ENCODE measurements around the gene TMEM178A.

The TMEM178A gene

DNA sequence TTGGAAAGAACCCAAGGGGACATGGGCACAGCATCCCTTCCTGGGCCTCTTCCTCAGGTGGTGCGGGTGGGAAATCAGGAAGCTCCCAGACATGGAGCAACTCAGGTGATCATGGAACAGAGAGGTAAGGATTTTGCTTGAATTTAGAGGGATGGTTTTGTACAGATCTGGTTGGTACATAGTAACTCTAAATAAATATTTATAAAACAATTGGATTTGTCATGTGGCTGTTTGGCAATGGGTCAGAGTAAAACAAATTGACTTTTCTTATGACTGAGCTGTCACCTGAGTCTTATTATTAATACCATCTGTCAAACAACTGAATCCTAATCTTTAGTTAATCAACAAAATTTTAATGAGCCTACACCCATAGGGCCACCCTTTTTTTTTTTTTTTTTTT is 19.4 kb upstream of the TMEM178A start:
- no peaks in the 10 kb centered on the region for H3K9me2 ChIP-seq (replicated peaks; ENCODE audit: insufficient read depth, low read length)
- no peak overlapping the region for H3K9ac ChIP-seq (ENCODE audit: low read length)
- no peaks in the 10 kb centered on the region for H3K27me3 ChIP-seq (replicated peaks; ENCODE audit: insufficient read depth, low read length)
- H3K9me3 ChIP-seq (replicated peaks; ENCODE audit: insufficient read depth, low read length) = no peaks in the 10 kb centered on the region
- no peak overlapping the region for H3K4me3 ChIP-seq (ENCODE audit: low read length)
- H3K36me3 ChIP-seq (replicated peaks; ENCODE audit: insufficient read depth, low read length) = no peaks in the 10 kb centered on the region
- H4K20me1 ChIP-seq (ENCODE audit: insufficient read depth, low read length) = no peaks in the 10 kb centered on the region
- H3K4me2 ChIP-seq (ENCODE audit: low read depth, low read length) = no peak overlapping the region
- no peaks in the 10 kb centered on the region for H3K4me1 ChIP-seq (ENCODE audit: low read length)
- TF ChIP-seq EZH2 (optimal IDR thresholded peaks at IDR 0.05; ENCODE audit: low read depth, low read length) = no peak
- TF ChIP-seq, protein P1, sequence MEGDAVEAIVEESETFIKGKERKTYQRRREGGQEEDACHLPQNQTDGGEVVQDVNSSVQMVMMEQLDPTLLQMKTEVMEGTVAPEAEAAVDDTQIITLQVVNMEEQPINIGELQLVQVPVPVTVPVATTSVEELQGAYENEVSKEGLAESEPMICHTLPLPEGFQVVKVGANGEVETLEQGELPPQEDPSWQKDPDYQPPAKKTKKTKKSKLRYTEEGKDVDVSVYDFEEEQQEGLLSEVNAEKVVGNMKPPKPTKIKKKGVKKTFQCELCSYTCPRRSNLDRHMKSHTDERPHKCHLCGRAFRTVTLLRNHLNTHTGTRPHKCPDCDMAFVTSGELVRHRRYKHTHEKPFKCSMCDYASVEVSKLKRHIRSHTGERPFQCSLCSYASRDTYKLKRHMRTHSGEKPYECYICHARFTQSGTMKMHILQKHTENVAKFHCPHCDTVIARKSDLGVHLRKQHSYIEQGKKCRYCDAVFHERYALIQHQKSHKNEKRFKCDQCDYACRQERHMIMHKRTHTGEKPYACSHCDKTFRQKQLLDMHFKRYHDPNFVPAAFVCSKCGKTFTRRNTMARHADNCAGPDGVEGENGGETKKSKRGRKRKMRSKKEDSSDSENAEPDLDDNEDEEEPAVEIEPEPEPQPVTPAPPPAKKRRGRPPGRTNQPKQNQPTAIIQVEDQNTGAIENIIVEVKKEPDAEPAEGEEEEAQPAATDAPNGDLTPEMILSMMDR (IDR thresholded peaks at IDR 0.05; ENCODE audit: low read length) = no peak
- TF ChIP-seq EZH2phosphoT487 (IDR thresholded peaks at IDR 0.05; ENCODE audit: low read length) = no peak
- H3K79me2 ChIP-seq (ENCODE audit: low read length) = no peaks in the 10 kb centered on the region
- H2AFZ ChIP-seq (ENCODE audit: low read length) = no peak overlapping the region
- H3K27ac ChIP-seq (ENCODE audit: low read length) = no peak overlapping the region
- no peak for DNase-seq
- H3F3A ChIP-seq (ENCODE audit: insufficient read depth, low read length) = no peaks in the 10 kb centered on the region

DNA sequence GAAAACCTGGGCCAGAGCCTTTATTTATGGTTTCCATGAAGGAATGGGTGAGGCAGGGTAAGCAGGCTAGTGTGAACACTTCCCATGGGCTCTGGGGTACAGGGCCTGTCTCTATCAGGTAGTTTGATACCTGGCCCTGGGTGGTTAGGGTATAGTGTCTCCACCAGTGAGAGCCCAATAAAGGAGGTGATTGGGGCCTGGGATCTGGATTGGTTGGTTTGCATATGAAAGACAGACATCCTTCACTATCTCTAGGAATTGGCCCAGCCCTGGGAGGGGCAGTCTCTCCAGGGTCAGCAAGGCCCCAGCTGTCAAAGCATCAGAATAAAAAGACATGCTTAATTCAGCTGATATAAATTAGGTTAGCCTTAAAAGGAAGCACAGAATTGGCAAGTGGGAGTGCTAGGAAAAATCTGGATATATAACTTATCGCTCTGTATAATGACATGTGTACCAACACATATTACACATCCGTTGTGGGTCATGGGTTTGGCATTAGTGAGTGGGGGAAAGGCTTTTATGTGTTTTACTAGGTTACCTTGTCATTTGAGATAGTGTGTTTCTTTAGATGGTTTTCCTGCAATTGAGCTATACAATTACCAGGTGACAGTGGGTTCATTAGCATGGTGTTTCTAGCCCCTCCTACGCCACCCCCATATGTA is 18.5 kb upstream of the TMEM178A start:
- H2AFZ ChIP-seq (ENCODE audit: low read length) = no peak overlapping the region
- H4K20me1 ChIP-seq (ENCODE audit: insufficient read depth, low read length) = no peaks in the 10 kb centered on the region
- H3K4me1 ChIP-seq (ENCODE audit: low read length) = no peaks in the 10 kb centered on the region
- no peak for DNase-seq
- TF ChIP-seq EZH2 (optimal IDR thresholded peaks at IDR 0.05; ENCODE audit: low read depth, low read length) = no peak
- TF ChIP-seq, protein P1 (IDR thresholded peaks at IDR 0.05; ENCODE audit: low read length) = no peak
- no peak for TF ChIP-seq EZH2phosphoT487 (IDR thresholded peaks at IDR 0.05; ENCODE audit: low read length)
- H3K27ac ChIP-seq (ENCODE audit: low read length) = no peak overlapping the region
- H3K9me3 ChIP-seq (replicated peaks; ENCODE audit: insufficient read depth, low read length) = no peaks in the 10 kb centered on the region
- no peaks in the 10 kb centered on the region for H3K36me3 ChIP-seq (replicated peaks; ENCODE audit: insufficient read depth, low read length)
- no peak overlapping the region for H3K4me3 ChIP-seq (ENCODE audit: low read length)
- H3K4me2 ChIP-seq (ENCODE audit: low read depth, low read length) = no peak overlapping the region
- H3K79me2 ChIP-seq (ENCODE audit: low read length) = no peaks in the 10 kb centered on the region
- H3K9me2 ChIP-seq (replicated peaks; ENCODE audit: insufficient read depth, low read length) = no peaks in the 10 kb centered on the region
- no peak overlapping the region for H3K9ac ChIP-seq (ENCODE audit: low read length)
- H3F3A ChIP-seq (ENCODE audit: insufficient read depth, low read length) = no peaks in the 10 kb centered on the region
- no peaks in the 10 kb centered on the region for H3K27me3 ChIP-seq (replicated peaks; ENCODE audit: insufficient read depth, low read length)

DNA sequence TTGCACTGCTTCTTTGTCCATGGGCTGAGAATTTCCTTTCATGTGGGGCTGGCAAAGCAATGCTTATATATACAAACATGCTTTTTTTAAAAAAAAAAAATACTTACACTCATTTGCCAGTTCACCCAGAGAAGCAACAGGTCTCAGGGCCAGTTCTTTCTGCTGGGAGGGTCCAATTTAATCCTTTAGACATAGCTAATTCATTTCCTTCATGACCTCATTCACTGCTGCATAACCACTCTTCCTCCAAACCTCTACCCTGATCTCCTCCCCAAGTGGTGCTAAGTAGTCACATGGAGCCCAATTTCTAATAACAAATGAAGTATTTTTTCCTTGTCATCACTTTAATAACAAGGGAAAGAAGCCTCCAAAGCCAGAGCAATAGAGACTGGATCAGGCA is 17.1 kb upstream of the TMEM178A start:
- Histone ChIP-seq H3K27me3 (replicated peaks; ENCODE audit: insufficient read depth, low read length) (no peaks in the 10 kb centered on the region), H3K9ac (ENCODE audit: low read length) (no peak overlapping the region), H3F3A (ENCODE audit: insufficient read depth, low read length) (no peaks in the 10 kb centered on the region), H3K27ac (ENCODE audit: low read length) (no peak overlapping the region), H3K4me2 (ENCODE audit: low read depth, low read length) (no peak overlapping the region), H4K20me1 (ENCODE audit: insufficient read depth, low read length) (no peaks in the 10 kb centered on the region), H3K9me2 (replicated peaks; ENCODE audit: insufficient read depth, low read length) (no peaks in the 10 kb centered on the region), H3K36me3 (replicated peaks; ENCODE audit: insufficient read depth, low read length) (no peaks in the 10 kb centered on the region), H2AFZ (ENCODE audit: low read length) (no peak overlapping the region), H3K4me1 (ENCODE audit: low read length) (no peaks in the 10 kb centered on the region), H3K4me3 (ENCODE audit: low read length) (no peak overlapping the region), H3K79me2 (ENCODE audit: low read length) (no peaks in the 10 kb centered on the region), H3K9me3 (replicated peaks; ENCODE audit: insufficient read depth, low read length) (no peaks in the 10 kb centered on the region)
- TF ChIP-seq, protein P1 (IDR thresholded peaks at IDR 0.05; ENCODE audit: low read length) = no peak
- no peak for DNase-seq
